ENCODE data around the gene TREML4. TPM values are rescaled to one million over a fixed set of nuclear protein-coding genes. Genes with fewer than 3 reads are reported as not detected.

TREML4 gene
- total and polyA plus RNA-seq, 2 of the 8 experiments (the other 6 are each of a cell fraction or from before 2014, with no cell fraction given): not detected

- no peak for TF ChIP-seq BACH1 (IDR thresholded peaks at IDR 0.05; ENCODE audit: low read length)
- TF ChIP-seq JUND (IDR thresholded peaks at IDR 0.05; ENCODE audit: low read length): no peak
Measured at GRCh38 chr6:41274256-41274655, 46.1 kb downstream of the TREML4 start (continued).
